Stomach (tissue), 9 donors: ENCODE results near the gene CCDC134. TPM values are rescaled to one million over a fixed set of nuclear protein-coding genes. Genes with fewer than 3 reads are reported as not detected.

ENCODE experiments used
- DNase-seq, 2 donors: peaks; one replicate each; pipeline versions ENCODE4 v3.0.0 to v3.0.0-alpha.2; 2013 to 2019
- H3K27ac ChIP-seq, 5 donors: fragments of 200-600 bp in 4 of 5; sonication (generic) in 4 of 5; one replicate each; pipeline ENCODE4 v1.5.1; 2013 to 2019; ENCODE audit warnings: mild to moderate bottlenecking in 1 of 5, moderate library complexity in 1 of 5
- H3K27me3 ChIP-seq, 3 donors: fragments of 200-600 bp; sonication (generic); one replicate each; pipeline ENCODE4 v1.5.1; 2017 to 2019; ENCODE audit warnings: mixed run types in 1 of 3
- H3K36me3 ChIP-seq, 4 donors: fragments of 200-600 bp; sonication (generic); 1 replicate in 3 of 4; 2 replicates in 1 of 4; pipeline ENCODE4 v1.5.1; 2016 to 2019
- H3K4me1 ChIP-seq, 4 donors: fragments of 200-600 bp; sonication (generic); one replicate each; pipeline ENCODE4 v1.5.1; 2016 to 2019
- H3K4me3 ChIP-seq, 4 donors: fragments of 200-600 bp; sonication (generic) in 3 of 4; one replicate each; pipeline ENCODE4 v1.5.1; 2016 to 2019; ENCODE audit warnings: mild to moderate bottlenecking in 1 of 4
- H3K9me3 ChIP-seq, 4 donors: fragments of 200-600 bp; sonication (generic); one replicate each; pipeline ENCODE4 v1.5.1; 2016 to 2019
- EP300 ChIP-seq: sonication (generic); formaldehyde crosslinking; IDR thresholded peaks from one replicate; pipeline ENCODE4 v1.6.1; 2017; ENCODE audit warnings: antibody characterized with exemption
- POLR2A ChIP-seq, 4 donors: fragments of 450-650 bp; IDR thresholded peaks; one replicate each; pipeline ENCODE4 v1.6.1; 2016; ENCODE audit warnings: antibody characterized with exemption in 4 of 4, control low read depth in 2 of 4, mild to moderate bottlenecking in 1 of 4, moderate library complexity in 1 of 4
- POLR2AphosphoS5 ChIP-seq, 3 donors: sonication (generic); formaldehyde crosslinking; IDR thresholded peaks; one replicate each; pipeline ENCODE4 v1.6.1; 2016; ENCODE audit warnings: antibody characterized with exemption in 3 of 3
- WGBS, 5 donors: extraction: QIAGEN DNeasy Blood & Tissue Kit in 3 of 5; methylation state at CpG; one replicate each; pipeline versions ENCODE4 v1.1.5 to v1.1.7; 2013 to 2018; 5-methylcytosine and 5-hydroxymethylcytosine counted together
- intact Hi-C: fragments of 100-400 bp; cut with DNase I; formaldehyde crosslinking; loops from one replicate; pipeline ENCODE4 v1.15.1; 2023; ENCODE audit warnings: low total_unique reads
- polyA plus RNA-seq, 3 donors: library from polyadenylated mRNA; stranded (reverse); fragments of 200-250 nt; gene quantifications; one replicate each; pipeline ENCODE4 v1.2.3, GENCODE V29; 2013
- total RNA-seq, 5 donors: library from RNA; depleted of rRNA; stranded (reverse); fragments of >200 nt; gene quantifications; one replicate each; pipeline versions ENCODE4 v1.1.0 to v1.2.3, GENCODE V29; 2014 to 2016
- TF ChIP-seq, protein P1 (sequence below), 7 experiments: fragments of 450-650 bp in 4 of 7; fragments of 200-600 bp in 3 of 7; sonication (generic) in 3 of 7; IDR thresholded peaks; one replicate each; pipeline ENCODE4 v1.5.1; 2016 to 2019; ENCODE audit warnings: antibody characterized with exemption in 7 of 7, control low read depth in 2 of 7, mild to moderate bottlenecking in 1 of 7
- donor health status: healthy with polysubstance abuse.
- donor health status: Bipolar disorder and iron deficiency.
- donor health status: healthy.

The CCDC134 gene
- total and polyA plus RNA-seq, 8 donors, result 1.6 to 16.5 (median 7.4) TPM; not detected in 2

- H3K27ac ChIP-seq, result no peak overlapping the region
- no peaks in the 10 kb centered on the region for H3K4me1 ChIP-seq
- no peaks in the 10 kb centered on the region for H3K9me3 ChIP-seq
- peaks cover 70 to 96% (median 93%) of the 10 kb centered on the region in 4 donors for H3K36me3 ChIP-seq
- H3K27me3 ChIP-seq, result no peaks in the 10 kb centered on the region
- H3K4me3 ChIP-seq, result no peak overlapping the region
- WGBS, 5 donors, result 57 to 81% (median 76%) methylated on average over 4 of the region's 4 CpGs
- DNase-seq, result no peak
- intact Hi-C loops, result no loop called here
- TF ChIP-seq, protein P1, sequence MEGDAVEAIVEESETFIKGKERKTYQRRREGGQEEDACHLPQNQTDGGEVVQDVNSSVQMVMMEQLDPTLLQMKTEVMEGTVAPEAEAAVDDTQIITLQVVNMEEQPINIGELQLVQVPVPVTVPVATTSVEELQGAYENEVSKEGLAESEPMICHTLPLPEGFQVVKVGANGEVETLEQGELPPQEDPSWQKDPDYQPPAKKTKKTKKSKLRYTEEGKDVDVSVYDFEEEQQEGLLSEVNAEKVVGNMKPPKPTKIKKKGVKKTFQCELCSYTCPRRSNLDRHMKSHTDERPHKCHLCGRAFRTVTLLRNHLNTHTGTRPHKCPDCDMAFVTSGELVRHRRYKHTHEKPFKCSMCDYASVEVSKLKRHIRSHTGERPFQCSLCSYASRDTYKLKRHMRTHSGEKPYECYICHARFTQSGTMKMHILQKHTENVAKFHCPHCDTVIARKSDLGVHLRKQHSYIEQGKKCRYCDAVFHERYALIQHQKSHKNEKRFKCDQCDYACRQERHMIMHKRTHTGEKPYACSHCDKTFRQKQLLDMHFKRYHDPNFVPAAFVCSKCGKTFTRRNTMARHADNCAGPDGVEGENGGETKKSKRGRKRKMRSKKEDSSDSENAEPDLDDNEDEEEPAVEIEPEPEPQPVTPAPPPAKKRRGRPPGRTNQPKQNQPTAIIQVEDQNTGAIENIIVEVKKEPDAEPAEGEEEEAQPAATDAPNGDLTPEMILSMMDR (IDR thresholded peaks at IDR 0.05), result no peak
Measured at GRCh38 chr22:41870786-41871185, 70.3 kb downstream of the CCDC134 start.

DNA sequence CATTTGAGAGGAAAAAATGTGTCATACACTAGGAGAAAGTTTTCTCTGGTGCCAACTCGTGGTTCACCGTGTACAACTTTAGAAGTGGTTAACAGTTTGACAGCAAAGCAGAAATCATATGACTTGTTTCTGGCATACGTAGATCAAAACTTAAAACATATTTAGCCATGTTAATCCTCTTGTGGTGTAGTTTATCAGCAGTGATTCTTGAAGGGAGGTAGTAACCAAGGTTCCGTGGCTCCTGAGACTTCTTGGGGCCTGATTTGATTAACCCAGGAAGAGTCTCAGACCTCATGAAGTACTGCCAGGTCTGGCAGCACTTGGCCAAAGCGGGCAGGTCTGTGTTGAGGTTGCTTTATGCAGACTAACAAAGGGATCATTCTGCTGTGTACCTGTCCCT is 72.9 kb downstream of the CCDC134 start:
- H3K27ac ChIP-seq, result no peak overlapping the region
- H3K4me1 ChIP-seq, result no peaks in the 10 kb centered on the region
- H3K4me3 ChIP-seq, result no peak overlapping the region
- no peaks in the 10 kb centered on the region for H3K9me3 ChIP-seq
- WGBS, 5 donors, result 53 to 72% (median 60%) methylated on average over 5 of the region's 5 CpGs
- intact Hi-C loops, result no loop called here
- H3K36me3 ChIP-seq, result peaks cover 71 to 100% (median 100%) of the 10 kb centered on the region in 4 donors
- no peaks in the 10 kb centered on the region for H3K27me3 ChIP-seq
- peak in 1 of 2 donors; percentile 23 for DNase-seq
- no peak for TF ChIP-seq POLR2AphosphoS5 (IDR thresholded peaks at IDR 0.05)
- TF ChIP-seq EP300, result no peak
- no peak for TF ChIP-seq POLR2A (IDR thresholded peaks at IDR 0.05)
- TF ChIP-seq, protein P1 (IDR thresholded peaks at IDR 0.05), result no peak

DNA sequence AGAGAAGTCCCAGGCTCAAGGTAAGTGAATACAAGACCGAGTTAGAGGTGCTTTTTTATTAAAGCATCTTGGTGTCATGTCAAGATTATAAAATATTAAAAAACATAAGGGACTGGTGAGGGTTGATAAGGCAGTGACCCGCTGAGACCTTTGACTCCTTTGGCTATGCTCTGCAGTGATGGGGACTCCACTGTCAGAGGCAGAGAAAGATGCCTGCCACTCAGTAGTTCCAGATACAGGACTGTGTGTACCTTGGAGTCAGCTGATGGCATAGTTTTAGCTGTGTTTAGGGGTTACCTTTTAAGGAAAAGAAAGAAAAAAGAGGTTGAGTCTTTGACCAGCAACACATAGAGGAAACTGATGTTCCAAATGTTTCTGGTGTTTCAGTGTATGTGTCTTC is 73.6 kb downstream of the CCDC134 start:
- DNase-seq, result no peak
- intact Hi-C loops, result no loop called here
- 78 to 91% (median 88%) methylated on average over 2 of the region's 2 CpGs for WGBS, 5 donors
- Histone ChIP-seq H3K4me1 (no peaks in the 10 kb centered on the region), H3K36me3 (peaks cover 66 to 100% (median 100%) of the 10 kb centered on the region in 4 donors), H3K9me3 (no peaks in the 10 kb centered on the region), H3K27ac (no peak overlapping the region), H3K4me3 (no peak overlapping the region), H3K27me3 (no peaks in the 10 kb centered on the region)
- TF ChIP-seq POLR2A (IDR thresholded peaks at IDR 0.05), result no peak
- no peak for TF ChIP-seq EP300
- no peak for TF ChIP-seq POLR2AphosphoS5 (IDR thresholded peaks at IDR 0.05)
- TF ChIP-seq, protein P1 (IDR thresholded peaks at IDR 0.05), result no peak

GRCh38 chr22:41875531-41876270 is 75.2 kb downstream of the CCDC134 start:
- no peak overlapping the region for H3K27ac ChIP-seq
- no peak overlapping the region for H3K4me3 ChIP-seq
- H3K36me3 ChIP-seq, result peaks cover 62 to 100% (median 100%) of the 10 kb centered on the region in 4 donors
- no peak for DNase-seq
- intact Hi-C loops, result no loop called here
- H3K27me3 ChIP-seq, result no peaks in the 10 kb centered on the region
- WGBS, 5 donors, result 87 to 89% (median 88%) methylated on average over 10 of the region's 10 CpGs
- no peaks in the 10 kb centered on the region for H3K9me3 ChIP-seq
- TF ChIP-seq, protein P1 (IDR thresholded peaks at IDR 0.05), result no peak
- no peak for TF ChIP-seq POLR2A (IDR thresholded peaks at IDR 0.05)
- TF ChIP-seq POLR2AphosphoS5 (IDR thresholded peaks at IDR 0.05), result no peak
- no peak for TF ChIP-seq EP300
- H3K4me1 ChIP-seq, result no peaks in the 10 kb centered on the region

Other genes with a start within 250 kb of the CCDC134 start
- 1 to 10 TPM in 3 of 5 donors, under 1 TPM in 1, not detected in 1; 0.89 to 6.5 (median 1.4) TPM for gene CSDC2, start 239.7 kb upstream of the CCDC134 start, total RNA-seq
- 1 to 10 TPM; 1.8 to 5.5 (median 2.8) TPM for gene CSDC2, start 239.7 kb upstream of the CCDC134 start, polyA plus RNA-seq
- gene PMM1, start 210.8 kb upstream of the CCDC134 start, total RNA-seq, result 100 to 1,000 TPM in 1 of 5 donors, 10 to 100 TPM in 4; 15.2 to 131 (median 41.9) TPM
- 100 to 1,000 TPM in 2 of 3 donors, 10 to 100 TPM in 1; 54.6 to 126 (median 102) TPM for gene PMM1, start 210.8 kb upstream of the CCDC134 start, polyA plus RNA-seq
- gene DESI1, start 179.6 kb upstream of the CCDC134 start, total RNA-seq, result 10 to 100 TPM; 10.4 to 39.7 (median 15.4) TPM
- 10 to 100 TPM; 11.9 to 17.4 (median 16.2) TPM for gene DESI1, start 179.6 kb upstream of the CCDC134 start, polyA plus RNA-seq
- gene XRCC6, start 179.4 kb upstream of the CCDC134 start, total RNA-seq, result 100 to 1,000 TPM in 4 of 5 donors, 10 to 100 TPM in 1; 40.3 to 315 (median 162) TPM
- gene XRCC6, start 179.4 kb upstream of the CCDC134 start, polyA plus RNA-seq, result 100 to 1,000 TPM; 117 to 137 (median 129) TPM
- 100 to 1,000 TPM in 1 of 5 donors, 10 to 100 TPM in 4; 12.2 to 151 (median 60.7) TPM for gene SNU13, start 111.8 kb upstream of the CCDC134 start, total RNA-seq
- gene SNU13, start 111.8 kb upstream of the CCDC134 start, polyA plus RNA-seq, result 100 to 1,000 TPM; 131 to 154 (median 152) TPM
- 10 to 100 TPM in 1 of 5 donors, 1 to 10 TPM in 2, not detected in 2; 1.7 to 15.2 (median 5.4) TPM for gene MEI1, start 101.2 kb upstream of the CCDC134 start, total RNA-seq
- gene MEI1, start 101.2 kb upstream of the CCDC134 start, polyA plus RNA-seq, result 1 to 10 TPM; 1.6 to 3.7 (median 3.1) TPM
- gene SREBF2, start 32.4 kb downstream of the CCDC134 start, total RNA-seq, result 100 to 1,000 TPM in 1 of 5 donors, 10 to 100 TPM in 4; 41.3 to 159 (median 91.7) TPM
- gene SREBF2, start 32.4 kb downstream of the CCDC134 start, polyA plus RNA-seq, result 10 to 100 TPM; 12.2 to 48.7 (median 29.8) TPM
- not detected for gene SHISA8, start 114.4 kb downstream of the CCDC134 start, total RNA-seq
- under 1 TPM in 1 of 3 donors, not detected in 2; 0.15 TPM for gene SHISA8, start 114.4 kb downstream of the CCDC134 start, polyA plus RNA-seq
- gene TNFRSF13C, start 126.1 kb downstream of the CCDC134 start, total RNA-seq, result under 1 TPM in 2 of 5 donors, not detected in 3; 0.55 to 0.87 TPM
- 1 to 10 TPM in 1 of 3 donors, under 1 TPM in 1, not detected in 1; 0.31 to 1.1 TPM for gene TNFRSF13C, start 126.1 kb downstream of the CCDC134 start, polyA plus RNA-seq
- gene CENPM, start 146.5 kb downstream of the CCDC134 start, total RNA-seq, result 10 to 100 TPM in 2 of 5 donors, 1 to 10 TPM in 2, not detected in 1; 6.1 to 64.3 (median 11.1) TPM
- gene CENPM, start 146.5 kb downstream of the CCDC134 start, polyA plus RNA-seq, result 10 to 100 TPM; 15.1 to 22.5 (median 15.8) TPM
- 1 to 10 TPM in 1 of 5 donors, under 1 TPM in 1, not detected in 3; 0.72 to 1.1 TPM for gene SEPTIN3, start 168.8 kb downstream of the CCDC134 start, total RNA-seq
- gene SEPTIN3, start 168.8 kb downstream of the CCDC134 start, polyA plus RNA-seq, result 1 to 10 TPM in 1 of 3 donors, under 1 TPM in 2; 0.61 to 1.4 (median 0.63) TPM
- 1 to 10 TPM in 2 of 5 donors, not detected in 3; 3.9 to 4.8 TPM for gene WBP2NL, start 198.1 kb downstream of the CCDC134 start, total RNA-seq
- 1 to 10 TPM; 1.2 TPM for gene WBP2NL, start 198.1 kb downstream of the CCDC134 start, polyA plus RNA-seq